HUES6 (cell line): Measurements from ENCODE around the gene MSRB2.

ENCODE experiments used
- H3K27ac ChIP-seq: 2 replicates; pipeline ENCODE4 v1.7.0; 2013; ENCODE audit warnings: low read depth, mild to moderate bottlenecking, low read length, inconsistent platforms
- H3K27me3 ChIP-seq: 2 replicates; pipeline ENCODE4 v1.6.1; 2013; ENCODE audit warnings: low read length; ENCODE audit not compliant: control insufficient read depth, insufficient read depth
- H3K36me3 ChIP-seq: 2 replicates; pipeline ENCODE4 v1.6.1; 2013; ENCODE audit warnings: low read length; ENCODE audit not compliant: control insufficient read depth, insufficient read depth
- H3K4me1 ChIP-seq: 2 replicates; pipeline ENCODE4 v1.6.1; 2013; ENCODE audit warnings: low read length; ENCODE audit not compliant: control insufficient read depth, insufficient read depth
- H3K4me3 ChIP-seq: 2 replicates; pipeline ENCODE4 v1.5.1; 2013; ENCODE audit warnings: low read depth, low read length
- H3K9ac ChIP-seq: one replicate; pipeline ENCODE4 v1.6.1; 2013; ENCODE audit warnings: mild to moderate bottlenecking, low read length
- H3K9me3 ChIP-seq: 2 replicates; pipeline ENCODE4 v1.6.1; 2013; ENCODE audit warnings: low read depth, low read length; ENCODE audit not compliant: control insufficient read depth, insufficient read depth

Gene MSRB2

DNA sequence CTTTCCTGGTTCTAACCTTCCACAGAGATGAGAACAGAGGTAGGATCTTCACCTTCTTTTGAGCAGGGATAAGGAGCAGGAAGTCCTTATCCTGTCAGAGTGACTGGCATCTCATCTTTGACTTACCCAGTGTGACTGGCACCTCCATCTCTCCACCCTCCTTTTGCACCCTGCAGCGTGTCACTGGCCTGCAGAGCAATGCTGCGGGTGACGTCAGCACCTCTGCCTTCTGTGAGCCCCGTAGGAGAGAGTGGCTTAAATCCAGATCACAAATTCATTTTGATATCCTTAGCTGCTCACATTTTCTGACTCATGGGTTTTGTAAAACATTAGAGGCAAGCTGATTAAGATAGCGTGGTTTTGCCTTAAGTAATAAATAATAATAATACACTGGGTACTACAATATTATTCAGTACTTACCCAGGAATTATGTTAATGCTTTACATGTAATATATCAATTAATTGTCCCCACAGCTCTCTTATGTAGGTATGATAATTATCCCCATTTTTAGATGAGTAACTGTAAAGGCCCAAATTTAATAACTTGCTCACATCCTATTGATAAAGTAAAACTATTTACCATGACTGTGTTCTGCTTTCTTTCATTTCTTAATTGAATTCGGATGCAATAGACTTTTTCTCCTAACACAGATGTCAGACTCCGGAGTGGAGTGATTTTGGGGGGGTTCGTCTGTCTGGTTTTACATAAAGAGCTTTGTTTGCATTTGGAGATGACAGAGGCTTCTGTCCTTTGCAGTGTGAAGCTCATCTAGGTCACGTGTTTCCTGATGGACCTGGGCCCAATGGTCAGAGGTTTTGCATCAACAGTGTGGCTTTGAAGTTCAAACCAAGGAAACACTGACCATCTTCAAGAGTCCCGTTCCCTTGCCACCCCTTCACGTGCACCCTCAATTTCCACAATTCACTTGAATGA, 24.9 kb downstream of the MSRB2 start:
- H3K4me1 ChIP-seq, result no peaks in the 10 kb centered on the region
- H3K27me3 ChIP-seq, result no peaks in the 10 kb centered on the region
- no peaks in the 10 kb centered on the region for H3K36me3 ChIP-seq
- H3K9ac ChIP-seq, result no peak overlapping the region
- H3K9me3 ChIP-seq, result no peaks in the 10 kb centered on the region
- H3K27ac ChIP-seq, result no peak overlapping the region
- H3K4me3 ChIP-seq, result no peak overlapping the region

DNA sequence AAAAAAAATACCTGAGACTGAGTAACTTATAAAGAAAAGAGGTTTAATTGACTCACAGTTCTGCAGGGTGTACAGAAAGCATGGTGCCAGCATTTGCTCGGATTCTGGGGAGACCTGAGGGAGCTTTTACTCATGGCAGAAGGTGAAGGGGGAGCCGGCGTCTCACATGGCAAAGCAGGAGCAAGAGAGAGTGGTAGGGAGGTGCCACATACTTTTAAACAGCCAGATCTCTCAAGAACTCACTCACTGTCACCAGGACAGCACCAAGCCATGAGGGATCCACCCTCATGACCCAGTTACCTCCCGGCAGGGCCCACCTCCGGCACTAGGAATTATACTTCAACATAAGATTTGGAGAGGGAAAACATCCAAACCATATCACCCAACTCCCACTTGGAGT, 25.8 kb downstream of the MSRB2 start:
- H3K27ac ChIP-seq, result no peak overlapping the region
- H3K4me1 ChIP-seq, result no peaks in the 10 kb centered on the region
- no peaks in the 10 kb centered on the region for H3K27me3 ChIP-seq
- no peak overlapping the region for H3K9ac ChIP-seq
- no peak overlapping the region for H3K4me3 ChIP-seq
- no peaks in the 10 kb centered on the region for H3K9me3 ChIP-seq
- H3K36me3 ChIP-seq, result no peaks in the 10 kb centered on the region

GRCh38 chr10:23136462-23136861, 41.1 kb downstream of the MSRB2 start:
- no peak overlapping the region for H3K9ac ChIP-seq
- H3K4me3 ChIP-seq, result no peak overlapping the region
- no peak overlapping the region for H3K27ac ChIP-seq

GRCh38 chr10:23139677-23140076, 44.3 kb downstream of the MSRB2 start:
- Histone ChIP-seq H3K9ac (no peak overlapping the region), H3K4me1 (no peaks in the 10 kb centered on the region), H3K4me3 (no peak overlapping the region), H3K36me3 (no peaks in the 10 kb centered on the region), H3K27me3 (no peaks in the 10 kb centered on the region; the same call in 1 of the 2 replicates), H3K9me3 (peaks cover 6% of the 10 kb centered on the region), H3K27ac (no peak overlapping the region)

More at GRCh38 chr10:23136462-23136861, 41.1 kb downstream of the MSRB2 start:
- H3K9me3 ChIP-seq, result peaks cover 6% of the 10 kb centered on the region
- no peaks in the 10 kb centered on the region for H3K4me1 ChIP-seq
- no peaks in the 10 kb centered on the region; the same call in 1 of the 2 replicates for H3K27me3 ChIP-seq
- no peaks in the 10 kb centered on the region for H3K36me3 ChIP-seq

GRCh38 chr10:23141995-23142394, 46.6 kb downstream of the MSRB2 start:
- Histone ChIP-seq H3K36me3 (no peaks in the 10 kb centered on the region), H3K4me3 (no peak overlapping the region), H3K9ac (no peak overlapping the region), H3K4me1 (no peaks in the 10 kb centered on the region), H3K9me3 (no peaks in the 10 kb centered on the region), H3K27ac (no peak overlapping the region), H3K27me3 (peaks cover 2% of the 10 kb centered on the region; the same call in 1 of the 2 replicates)

GRCh38 chr10:23146258-23146657, 50.9 kb downstream of the MSRB2 start:
- H3K27me3 ChIP-seq, result peaks cover 5% of the 10 kb centered on the region; the same call in 1 of the 2 replicates
- H3K4me1 ChIP-seq, result no peaks in the 10 kb centered on the region
- no peaks in the 10 kb centered on the region for H3K36me3 ChIP-seq
- H3K27ac ChIP-seq, result no peak overlapping the region
- H3K4me3 ChIP-seq, result no peak overlapping the region
- peak overlapping the region; percentile 48 for H3K9ac ChIP-seq
- no peaks in the 10 kb centered on the region for H3K9me3 ChIP-seq

DNA sequence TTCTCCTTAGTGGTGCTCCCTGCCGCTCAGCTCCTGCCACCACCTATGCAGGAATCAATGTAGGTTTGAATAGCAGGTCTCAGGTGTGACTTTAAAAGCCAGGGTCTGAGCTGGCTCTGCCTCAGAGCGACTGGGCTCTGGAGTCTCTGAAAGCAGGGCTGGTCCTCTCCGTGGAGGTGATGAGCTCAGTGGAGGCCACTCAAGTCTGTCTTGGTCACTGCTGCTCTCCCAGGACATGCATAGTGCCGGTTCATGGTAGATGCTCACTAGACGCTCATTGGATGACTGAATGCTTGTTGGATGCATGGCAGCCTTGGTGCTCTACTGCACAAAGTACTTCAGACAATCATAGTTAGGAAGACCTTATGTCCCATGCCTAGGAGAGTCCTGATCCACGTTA, 51.7 kb downstream of the MSRB2 start:
- no peak overlapping the region for H3K4me3 ChIP-seq
- peaks cover 5% of the 10 kb centered on the region; the same call in 1 of the 2 replicates for H3K27me3 ChIP-seq
- no peak overlapping the region for H3K9ac ChIP-seq
- H3K27ac ChIP-seq, result no peak overlapping the region
- no peaks in the 10 kb centered on the region for H3K4me1 ChIP-seq
- H3K36me3 ChIP-seq, result no peaks in the 10 kb centered on the region
- no peaks in the 10 kb centered on the region for H3K9me3 ChIP-seq

DNA sequence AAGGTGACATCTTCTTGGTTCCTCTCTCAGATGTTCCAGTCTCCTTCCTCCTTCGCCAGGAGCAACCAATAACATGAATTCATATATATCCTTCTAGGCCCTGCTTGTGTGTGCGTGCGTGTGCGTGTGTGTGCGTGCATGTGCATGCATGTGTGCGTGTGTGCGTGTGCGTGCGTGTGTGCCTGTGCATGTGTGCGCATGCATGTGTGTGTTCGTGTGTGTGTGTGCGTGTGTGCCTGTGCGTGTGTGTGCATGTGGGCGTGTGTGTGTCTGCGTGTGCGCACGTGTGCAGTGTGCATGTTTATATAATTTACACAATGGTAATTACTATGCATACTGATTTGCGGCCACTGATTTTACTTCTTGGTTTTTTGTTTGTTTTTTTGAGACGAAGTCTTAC, 52.8 kb downstream of the MSRB2 start:
- H3K27me3 ChIP-seq, result peaks cover 5% of the 10 kb centered on the region; the same call in 1 of the 2 replicates
- H3K27ac ChIP-seq, result no peak overlapping the region
- H3K4me1 ChIP-seq, result no peaks in the 10 kb centered on the region
- no peaks in the 10 kb centered on the region for H3K9me3 ChIP-seq
- H3K36me3 ChIP-seq, result no peaks in the 10 kb centered on the region
- H3K9ac ChIP-seq, result no peak overlapping the region
- no peak overlapping the region for H3K4me3 ChIP-seq

GRCh38 chr10:23150091-23150490, 54.7 kb downstream of the MSRB2 start:
- H3K9me3 ChIP-seq, result no peaks in the 10 kb centered on the region
- no peak overlapping the region for H3K4me3 ChIP-seq
- H3K36me3 ChIP-seq, result no peaks in the 10 kb centered on the region
- H3K9ac ChIP-seq, result no peak overlapping the region
- no peak overlapping the region for H3K27ac ChIP-seq
- H3K4me1 ChIP-seq, result no peaks in the 10 kb centered on the region
- peaks cover 7% of the 10 kb centered on the region; the same call in 1 of the 2 replicates for H3K27me3 ChIP-seq

- H3K4me3 ChIP-seq, result no peak overlapping the region
- H3K27me3 ChIP-seq, result peaks cover 12% of the 10 kb centered on the region; the same call in 1 of the 2 replicates
- H3K4me1 ChIP-seq, result no peaks in the 10 kb centered on the region
- no peak overlapping the region for H3K9ac ChIP-seq
- no peaks in the 10 kb centered on the region for H3K9me3 ChIP-seq
- H3K27ac ChIP-seq, result no peak overlapping the region
- no peaks in the 10 kb centered on the region for H3K36me3 ChIP-seq
Observed at GRCh38 chr10:23150610-23151009, 55.2 kb downstream of the MSRB2 start.

GRCh38 chr10:23151071-23151470, 55.7 kb downstream of the MSRB2 start:
- Histone ChIP-seq H3K36me3 (no peaks in the 10 kb centered on the region), H3K27me3 (peaks cover 17% of the 10 kb centered on the region; the same call in 1 of the 2 replicates), H3K4me1 (no peaks in the 10 kb centered on the region), H3K27ac (no peak overlapping the region), H3K4me3 (no peak overlapping the region), H3K9ac (no peak overlapping the region), H3K9me3 (no peaks in the 10 kb centered on the region)
